SK-N-SH (cell line): Measurements from ENCODE around the gene UPB1.

Source experiments
- FOXJ3 ChIP-seq: sonication (generic); formaldehyde crosslinking; IDR thresholded peaks from 2 replicates; pipeline ENCODE4 v1.5.1; 2020; ENCODE audit warnings: mild to moderate bottlenecking, missing genetic modification reagents
- FOXM1 ChIP-seq: IDR thresholded peaks from 2 replicates; pipeline ENCODE4 v1.4.0; 2012; ENCODE audit warnings: low read depth, mild to moderate bottlenecking
- JUND ChIP-seq: IDR thresholded peaks from 2 replicates; pipeline ENCODE4 v1.4.0; 2012
- POLR2AphosphoS5 ChIP-seq: IDR thresholded peaks from 2 replicates; pipeline ENCODE4 v1.6.1; 2012; ENCODE audit warnings: low read depth, low read length
- RXRA ChIP-seq: IDR thresholded peaks from 2 replicates; pipeline ENCODE4 v1.4.0; 2012; ENCODE audit warnings: low read depth, mild to moderate bottlenecking, borderline replicate concordance
- TAF1 ChIP-seq: IDR thresholded peaks from 2 replicates; pipeline ENCODE4 v1.6.1; 2012; ENCODE audit warnings: low read depth, mild to moderate bottlenecking, low read length, moderate library complexity, borderline replicate concordance
- TF ChIP-seq, protein P1 (sequence below): fragments of 200-600 bp; sonication (generic); IDR thresholded peaks from 2 replicates; pipeline ENCODE4 v1.6.1; 2017; ENCODE audit warnings: antibody characterized with exemption, mild to moderate bottlenecking, moderate library complexity
- TF ChIP-seq, protein P2 (sequence below): IDR thresholded peaks from 2 replicates; pipeline ENCODE4 v1.4.0; 2012; ENCODE audit warnings: low read depth, borderline replicate concordance
- TF ChIP-seq, protein P3 (sequence below): IDR thresholded peaks from 2 replicates; pipeline ENCODE4 v1.4.0; 2012; ENCODE audit warnings: low read depth
- TF ChIP-seq, protein P4 (sequence below): IDR thresholded peaks from 2 replicates; pipeline ENCODE4; 2012
- TF ChIP-seq, protein P5 (sequence below): fragments of 150-350 bp; IDR thresholded peaks from 2 replicates; pipeline ENCODE4 v1.6.1; 2017; ENCODE audit warnings: antibody characterized with exemption, low read length, low read depth, borderline replicate concordance

DNA sequence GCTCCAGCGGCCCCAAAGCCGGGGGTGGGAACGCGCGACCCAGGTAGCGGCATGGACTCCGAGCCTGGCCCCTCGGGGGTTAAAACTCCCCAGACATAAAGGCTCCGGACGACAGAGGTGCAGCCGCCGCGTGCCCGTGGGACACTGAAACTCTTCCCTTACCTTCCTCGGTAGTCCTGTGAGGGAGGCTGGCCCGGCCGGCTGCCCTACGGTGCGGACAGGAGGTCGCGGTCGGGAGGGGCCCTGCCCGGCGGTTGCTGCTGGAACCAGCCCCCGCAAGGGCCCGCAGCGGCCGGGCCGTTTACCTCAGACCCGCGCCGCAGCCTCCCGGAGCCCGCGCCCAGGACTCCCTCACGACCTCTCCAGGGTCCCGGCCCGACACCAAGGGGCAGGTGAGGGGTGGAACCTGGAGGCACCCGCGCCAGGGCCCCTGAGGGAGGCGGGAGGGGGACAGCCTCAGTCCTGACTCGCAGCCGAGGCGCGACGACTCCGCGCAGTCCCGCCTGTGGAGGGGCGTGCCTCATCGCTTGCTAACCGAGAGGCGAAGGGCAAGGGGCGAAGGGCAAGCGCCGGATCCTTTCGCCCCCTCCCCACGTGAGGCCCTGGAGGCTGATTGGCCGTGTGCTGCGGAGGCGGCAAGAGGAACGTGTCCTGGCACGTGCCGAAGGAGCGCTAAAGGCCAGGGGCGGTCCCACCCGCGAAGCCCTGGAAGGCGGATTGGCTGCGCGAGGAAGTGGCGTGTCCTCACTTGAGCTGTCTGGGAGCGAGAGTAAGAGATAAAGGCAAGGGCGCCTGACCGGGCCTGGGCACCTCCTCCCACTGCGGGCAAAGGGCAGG lies at the start of gene UPB1:
- no peak for TF ChIP-seq JUND
- TF ChIP-seq, protein P1, sequence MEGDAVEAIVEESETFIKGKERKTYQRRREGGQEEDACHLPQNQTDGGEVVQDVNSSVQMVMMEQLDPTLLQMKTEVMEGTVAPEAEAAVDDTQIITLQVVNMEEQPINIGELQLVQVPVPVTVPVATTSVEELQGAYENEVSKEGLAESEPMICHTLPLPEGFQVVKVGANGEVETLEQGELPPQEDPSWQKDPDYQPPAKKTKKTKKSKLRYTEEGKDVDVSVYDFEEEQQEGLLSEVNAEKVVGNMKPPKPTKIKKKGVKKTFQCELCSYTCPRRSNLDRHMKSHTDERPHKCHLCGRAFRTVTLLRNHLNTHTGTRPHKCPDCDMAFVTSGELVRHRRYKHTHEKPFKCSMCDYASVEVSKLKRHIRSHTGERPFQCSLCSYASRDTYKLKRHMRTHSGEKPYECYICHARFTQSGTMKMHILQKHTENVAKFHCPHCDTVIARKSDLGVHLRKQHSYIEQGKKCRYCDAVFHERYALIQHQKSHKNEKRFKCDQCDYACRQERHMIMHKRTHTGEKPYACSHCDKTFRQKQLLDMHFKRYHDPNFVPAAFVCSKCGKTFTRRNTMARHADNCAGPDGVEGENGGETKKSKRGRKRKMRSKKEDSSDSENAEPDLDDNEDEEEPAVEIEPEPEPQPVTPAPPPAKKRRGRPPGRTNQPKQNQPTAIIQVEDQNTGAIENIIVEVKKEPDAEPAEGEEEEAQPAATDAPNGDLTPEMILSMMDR = no peak
- TF ChIP-seq, protein P2, sequence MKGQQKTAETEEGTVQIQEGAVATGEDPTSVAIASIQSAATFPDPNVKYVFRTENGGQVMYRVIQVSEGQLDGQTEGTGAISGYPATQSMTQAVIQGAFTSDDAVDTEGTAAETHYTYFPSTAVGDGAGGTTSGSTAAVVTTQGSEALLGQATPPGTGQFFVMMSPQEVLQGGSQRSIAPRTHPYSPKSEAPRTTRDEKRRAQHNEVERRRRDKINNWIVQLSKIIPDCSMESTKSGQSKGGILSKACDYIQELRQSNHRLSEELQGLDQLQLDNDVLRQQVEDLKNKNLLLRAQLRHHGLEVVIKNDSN = no peak
- TF ChIP-seq RXRA = no peak
- no peak for TF ChIP-seq FOXM1
- TF ChIP-seq, protein P3, sequence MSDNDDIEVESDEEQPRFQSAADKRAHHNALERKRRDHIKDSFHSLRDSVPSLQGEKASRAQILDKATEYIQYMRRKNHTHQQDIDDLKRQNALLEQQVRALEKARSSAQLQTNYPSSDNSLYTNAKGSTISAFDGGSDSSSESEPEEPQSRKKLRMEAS = no peak
- TF ChIP-seq, protein P4, sequence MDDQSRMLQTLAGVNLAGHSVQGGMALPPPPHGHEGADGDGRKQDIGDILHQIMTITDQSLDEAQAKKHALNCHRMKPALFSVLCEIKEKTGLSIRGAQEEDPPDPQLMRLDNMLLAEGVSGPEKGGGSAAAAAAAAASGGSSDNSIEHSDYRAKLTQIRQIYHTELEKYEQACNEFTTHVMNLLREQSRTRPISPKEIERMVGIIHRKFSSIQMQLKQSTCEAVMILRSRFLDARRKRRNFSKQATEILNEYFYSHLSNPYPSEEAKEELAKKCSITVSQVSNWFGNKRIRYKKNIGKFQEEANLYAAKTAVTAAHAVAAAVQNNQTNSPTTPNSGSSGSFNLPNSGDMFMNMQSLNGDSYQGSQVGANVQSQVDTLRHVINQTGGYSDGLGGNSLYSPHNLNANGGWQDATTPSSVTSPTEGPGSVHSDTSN = no peak
- TF ChIP-seq FOXJ3 = no peak
- no peak for TF ChIP-seq POLR2AphosphoS5
- TF ChIP-seq TAF1 = no peak
- TF ChIP-seq, protein P5, sequence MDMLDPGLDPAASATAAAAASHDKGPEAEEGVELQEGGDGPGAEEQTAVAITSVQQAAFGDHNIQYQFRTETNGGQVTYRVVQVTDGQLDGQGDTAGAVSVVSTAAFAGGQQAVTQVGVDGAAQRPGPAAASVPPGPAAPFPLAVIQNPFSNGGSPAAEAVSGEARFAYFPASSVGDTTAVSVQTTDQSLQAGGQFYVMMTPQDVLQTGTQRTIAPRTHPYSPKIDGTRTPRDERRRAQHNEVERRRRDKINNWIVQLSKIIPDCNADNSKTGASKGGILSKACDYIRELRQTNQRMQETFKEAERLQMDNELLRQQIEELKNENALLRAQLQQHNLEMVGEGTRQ = no peak
